Body of pancreas (tissue), 4 donors: ENCODE results near the gene UTS2B. TPM values are rescaled to one million over a fixed set of nuclear protein-coding genes. Genes with fewer than 3 reads are reported as not detected.
"Not testable (repeated sequence)": the region's sequence is repeated elsewhere in the genome, so short reads cannot be mapped to it uniquely, and the experiment has no call there.

ENCODE experiments used
- ATAC-seq: fragments of 150-250 bp; one replicate; pipeline ENCODE4 v1.9.1; 2016
- DNase-seq, 4 donors: peaks; one replicate each; pipeline ENCODE4 v3.0.0-alpha.2; 2019
- H3K27ac ChIP-seq, 4 donors: fragments of 200-600 bp; sonication (generic); 1 replicate in 3 of 4; 2 replicates in 1 of 4; pipeline versions ENCODE4 v1.5.1 to v1.6.1; 2016 to 2019; ENCODE audit warnings: mild to moderate bottlenecking in 1 of 4, mixed read lengths in 1 of 4, moderate library complexity in 1 of 4
- H3K27me3 ChIP-seq, 2 donors: fragments of 200-600 bp; sonication (generic); one replicate each; pipeline ENCODE4 v1.6.0; 2016; ENCODE audit warnings: mild to moderate bottlenecking in 1 of 2
- H3K36me3 ChIP-seq, 2 donors: fragments of 200-600 bp; sonication (generic); replicated peaks in 1 of 2; 2 replicates each; pipeline ENCODE4 v1.5.1; 2016; ENCODE audit warnings: low read depth in 2 of 2; ENCODE audit not compliant: insufficient read depth in 1 of 2
- H3K4me1 ChIP-seq: fragments of 200-600 bp; sonication (generic); one replicate; pipeline ENCODE4 v1.6.0; 2016
- H3K4me3 ChIP-seq, 2 donors: fragments of 200-600 bp; sonication (generic); 1 replicate in 1 of 2; 2 replicates in 1 of 2; pipeline ENCODE4 v1.5.1; 2016 to 2019
- H3K9me3 ChIP-seq, 3 donors: fragments of 200-600 bp; sonication (generic); 1 replicate in 2 of 3; 2 replicates in 1 of 3; pipeline ENCODE4 v1.5.1; 2016
- POLR2A ChIP-seq, 3 donors: fragments of 450-650 bp; IDR thresholded peaks; one replicate each; pipeline ENCODE4 v1.6.1; 2016; ENCODE audit warnings: antibody characterized with exemption in 3 of 3, mild to moderate bottlenecking in 2 of 3
- WGBS, 2 donors: methylation state at CpG; one replicate each; pipeline ENCODE4 v1.1.5; 2017; 5-methylcytosine and 5-hydroxymethylcytosine counted together
- intact Hi-C: fragments of 100-400 bp; cut with DNase I; formaldehyde crosslinking; loops from one replicate; pipeline ENCODE4 v1.15.1; 2023
- total RNA-seq, 2 donors: library from RNA; depleted of rRNA; stranded (reverse); fragments of >200 nt; gene quantifications; one replicate each; pipeline ENCODE4 v1.1.0, GENCODE V29; 2016
- TF ChIP-seq, protein P1 (sequence below), 7 experiments: fragments of 450-650 bp in 4 of 7; fragments of 200-600 bp in 3 of 7; sonication (generic) in 3 of 7; IDR thresholded peaks; one replicate each; pipeline ENCODE4 v1.5.1; 2016 to 2019; ENCODE audit warnings: antibody characterized with exemption in 7 of 7

Gene UTS2B
- total RNA-seq, 2 donors from 2014 or later, result not detected

DNA sequence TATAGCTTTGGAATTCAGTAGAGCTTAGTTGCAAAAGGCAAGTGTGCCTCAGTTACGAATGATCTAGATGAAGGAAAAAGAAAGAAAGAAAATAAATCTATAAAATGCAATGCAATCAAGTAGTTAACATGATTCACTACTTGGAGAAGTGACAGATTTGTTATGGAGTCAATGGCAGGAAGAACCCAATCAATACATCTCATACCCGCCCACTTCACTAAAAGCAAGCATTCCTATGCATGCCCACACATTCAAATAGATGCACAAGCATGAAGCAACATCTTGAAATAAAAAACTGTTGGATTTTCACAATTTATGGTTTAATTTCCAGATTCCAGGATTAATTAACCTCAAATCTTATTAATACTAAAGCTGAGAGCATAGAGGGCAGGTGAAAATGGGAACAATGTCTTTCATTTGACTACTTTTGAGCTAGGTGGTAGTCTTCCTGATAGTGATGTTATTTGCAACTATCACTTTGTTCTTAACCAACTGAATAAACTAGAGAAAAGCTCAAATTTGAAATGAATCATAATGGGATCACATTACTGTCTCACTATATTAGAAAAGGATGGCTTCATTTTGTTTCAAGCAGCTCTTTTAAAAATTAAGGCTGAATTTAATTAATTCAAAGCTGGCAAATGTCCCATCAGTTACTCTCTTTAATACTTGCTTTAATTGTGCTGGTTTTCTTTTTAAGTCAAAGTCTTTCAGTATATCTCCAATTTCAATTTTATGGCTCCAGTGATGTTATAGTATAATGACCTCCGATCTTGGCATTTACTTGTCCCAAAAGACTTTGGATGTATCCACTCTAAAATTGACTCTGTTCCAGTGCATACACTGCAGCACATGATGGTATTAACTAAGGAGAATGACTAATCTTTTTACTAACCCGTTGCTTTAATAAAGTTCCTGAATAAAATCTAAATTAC lies 47.8 kb downstream of the UTS2B start:
- H3K4me1 ChIP-seq, result no peaks in the 10 kb centered on the region
- intact Hi-C loops, result no loop called here
- H3K27me3 ChIP-seq, result no peaks in the 10 kb centered on the region
- H3K27ac ChIP-seq, result no peak overlapping the region
- no peak overlapping the region for H3K4me3 ChIP-seq
- TF ChIP-seq, protein P1, sequence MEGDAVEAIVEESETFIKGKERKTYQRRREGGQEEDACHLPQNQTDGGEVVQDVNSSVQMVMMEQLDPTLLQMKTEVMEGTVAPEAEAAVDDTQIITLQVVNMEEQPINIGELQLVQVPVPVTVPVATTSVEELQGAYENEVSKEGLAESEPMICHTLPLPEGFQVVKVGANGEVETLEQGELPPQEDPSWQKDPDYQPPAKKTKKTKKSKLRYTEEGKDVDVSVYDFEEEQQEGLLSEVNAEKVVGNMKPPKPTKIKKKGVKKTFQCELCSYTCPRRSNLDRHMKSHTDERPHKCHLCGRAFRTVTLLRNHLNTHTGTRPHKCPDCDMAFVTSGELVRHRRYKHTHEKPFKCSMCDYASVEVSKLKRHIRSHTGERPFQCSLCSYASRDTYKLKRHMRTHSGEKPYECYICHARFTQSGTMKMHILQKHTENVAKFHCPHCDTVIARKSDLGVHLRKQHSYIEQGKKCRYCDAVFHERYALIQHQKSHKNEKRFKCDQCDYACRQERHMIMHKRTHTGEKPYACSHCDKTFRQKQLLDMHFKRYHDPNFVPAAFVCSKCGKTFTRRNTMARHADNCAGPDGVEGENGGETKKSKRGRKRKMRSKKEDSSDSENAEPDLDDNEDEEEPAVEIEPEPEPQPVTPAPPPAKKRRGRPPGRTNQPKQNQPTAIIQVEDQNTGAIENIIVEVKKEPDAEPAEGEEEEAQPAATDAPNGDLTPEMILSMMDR (IDR thresholded peaks at IDR 0.05), result no peak
- TF ChIP-seq POLR2A (IDR thresholded peaks at IDR 0.05), result no peak
- H3K36me3 ChIP-seq, result no peaks in the 10 kb centered on the region
- DNase-seq (no peak), ATAC-seq (no peak)
- WGBS, 2 donors, result 45 to 49% methylated on average over 4 of the region's 4 CpGs
- H3K9me3 ChIP-seq, result no peaks in the 10 kb centered on the region

DNA sequence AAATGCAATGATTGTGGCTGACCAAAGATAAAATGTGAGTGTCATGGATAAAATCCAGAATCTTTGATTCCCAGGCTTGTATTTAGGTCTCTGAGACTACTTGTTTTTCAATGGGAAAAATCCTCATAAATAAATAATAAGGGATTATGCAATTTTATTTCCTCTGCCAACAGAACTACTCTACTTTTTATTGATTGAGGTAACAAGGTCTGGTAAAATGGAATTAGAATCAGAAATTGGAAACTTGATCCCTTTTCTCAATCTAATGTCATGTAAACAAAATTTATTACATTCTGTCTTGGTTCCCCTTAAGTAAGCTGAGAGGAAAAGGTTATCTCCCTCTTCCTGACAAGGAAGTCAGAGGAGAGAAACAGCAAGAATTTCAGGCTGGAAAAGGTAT lies 49.4 kb downstream of the UTS2B start:
- ATAC-seq, result no peak
- Histone ChIP-seq H3K4me3 (no peak overlapping the region), H3K27me3 (no peaks in the 10 kb centered on the region), H3K27ac (no peak overlapping the region), H3K4me1 (no peaks in the 10 kb centered on the region), H3K9me3 (no peaks in the 10 kb centered on the region), H3K36me3 (no peaks in the 10 kb centered on the region)
- no peak for DNase-seq
- no peak for TF ChIP-seq POLR2A (IDR thresholded peaks at IDR 0.05)
- TF ChIP-seq, protein P1 (IDR thresholded peaks at IDR 0.05), result no peak
- intact Hi-C loops, result no loop called here

DNA sequence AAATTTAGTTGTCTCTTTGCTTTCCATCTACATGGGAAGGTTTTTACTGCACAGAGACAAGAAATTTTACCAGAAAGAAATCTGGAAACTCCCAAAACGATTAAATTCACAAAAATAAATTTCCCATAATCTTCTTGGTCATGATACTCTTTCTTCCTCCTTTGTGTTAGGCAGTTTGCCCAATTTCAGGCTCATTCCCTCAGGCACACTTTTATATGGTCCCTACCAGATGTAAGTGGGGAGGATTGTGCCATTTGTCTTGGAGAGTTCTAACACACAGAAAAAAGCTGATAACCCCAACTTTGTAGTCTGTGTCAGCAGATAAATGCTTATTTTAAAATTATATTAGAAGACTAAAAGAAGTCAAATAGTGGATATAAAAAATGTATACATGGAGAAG lies 50.2 kb downstream of the UTS2B start:
- Histone ChIP-seq H3K4me3 (no peak overlapping the region), H3K4me1 (no peaks in the 10 kb centered on the region), H3K9me3 (no peaks in the 10 kb centered on the region), H3K27me3 (no peaks in the 10 kb centered on the region), H3K36me3 (no peaks in the 10 kb centered on the region), H3K27ac (no peak overlapping the region)
- ATAC-seq (no peak), DNase-seq (no peak)
- WGBS, 2 donors, result 29 to 37% methylated on average over 1 of the region's 1 CpG
- intact Hi-C loops, result no loop called here
- TF ChIP-seq, protein P1 (IDR thresholded peaks at IDR 0.05), result no peak

DNA sequence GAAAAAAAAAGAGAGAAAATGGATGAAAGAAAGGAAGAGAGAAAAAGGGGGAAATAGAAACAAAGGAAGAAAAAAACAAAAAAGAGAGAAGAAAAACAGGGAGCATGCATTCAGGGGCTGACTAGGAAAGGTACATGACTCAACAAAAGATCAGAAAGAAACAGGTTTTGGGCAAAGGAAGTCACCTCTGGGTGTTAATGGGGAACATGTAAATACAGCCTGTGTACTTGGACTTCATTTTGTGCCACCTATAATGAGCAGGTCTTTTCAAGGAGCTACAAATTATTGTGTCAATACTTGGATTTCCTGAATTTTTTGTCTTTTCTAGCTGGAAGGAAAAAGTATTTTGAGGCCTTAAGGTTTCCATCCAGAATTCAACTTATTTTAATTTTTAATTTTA lies 54.6 kb downstream of the UTS2B start:
- TF ChIP-seq, protein P1 (IDR thresholded peaks at IDR 0.05), result no peak
- no peak for TF ChIP-seq POLR2A (IDR thresholded peaks at IDR 0.05)
- no peaks in the 10 kb centered on the region for H3K4me1 ChIP-seq
- no peak for ATAC-seq
- no peaks in the 10 kb centered on the region for H3K36me3 ChIP-seq
- no peak for DNase-seq
- no peaks in the 10 kb centered on the region for H3K9me3 ChIP-seq
- intact Hi-C loops, result no loop called here
- H3K4me3 ChIP-seq, result no peak overlapping the region
- H3K27me3 ChIP-seq, result no peaks in the 10 kb centered on the region
- no peak overlapping the region for H3K27ac ChIP-seq

DNA sequence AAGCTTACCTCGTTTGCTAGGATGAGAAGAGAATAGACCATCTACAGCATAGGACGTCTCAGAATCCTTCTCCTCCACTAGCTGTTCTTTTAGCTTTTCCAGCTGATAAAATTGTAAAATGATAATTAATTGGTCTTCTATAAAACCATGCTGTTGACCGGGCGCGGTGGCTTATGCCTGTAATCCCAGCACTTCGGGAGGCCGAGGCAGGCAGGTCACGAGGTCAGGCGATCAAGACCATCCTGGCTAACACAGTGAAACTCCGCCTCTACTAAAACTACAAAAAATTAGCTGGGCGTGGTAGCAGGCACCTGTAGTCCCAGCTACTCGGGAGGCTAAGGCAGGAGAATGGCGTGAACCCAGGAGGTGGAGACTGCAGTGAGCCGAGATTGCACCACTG lies 55.1 kb downstream of the UTS2B start:
- DNase-seq, H3K4me1 ChIP-seq, intact Hi-C loops, H3K4me3 ChIP-seq, ATAC-seq, H3K36me3 ChIP-seq, H3K9me3 ChIP-seq, H3K27me3 ChIP-seq, H3K27ac ChIP-seq: not testable (repeated sequence)
- 77 to 86% methylated on average over 14 of the region's 14 CpGs for WGBS, 2 donors
